Measurements from ENCODE around the gene FYN. TPM values are rescaled to one million over a fixed set of nuclear protein-coding genes. Genes with fewer than 3 reads are reported as not detected.
A peak's percentile ranks its signal among the peaks of the same experiment; 100 is the strongest.
"Not testable (repeated sequence)": the region's sequence is repeated elsewhere in the genome, so short reads cannot be mapped to it uniquely, and the experiment has no call there.

The FYN gene
- total RNA-seq, 2 experiments from 2014 or later, result 201 to 208 TPM

DNA sequence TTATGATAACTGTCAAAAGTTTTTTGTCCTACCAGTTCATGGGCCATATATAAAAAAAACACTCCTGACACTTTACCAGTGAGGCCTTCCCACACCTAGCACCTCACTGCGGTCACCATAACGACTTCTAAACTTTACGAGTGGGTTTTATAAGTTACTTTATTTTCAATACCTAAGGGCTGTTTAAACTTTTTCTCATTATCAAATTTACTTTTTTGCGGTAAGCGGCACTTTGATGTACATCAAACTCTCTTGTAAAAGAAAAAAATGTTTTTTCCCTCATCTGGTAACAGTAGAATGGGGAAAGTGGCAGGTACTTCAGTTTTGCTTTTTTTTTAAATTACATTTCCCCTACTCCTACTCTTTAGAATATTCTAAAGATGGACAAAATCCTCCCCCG is 36.2 kb downstream of the FYN start:
- H3K4me1 Mint-ChIP-seq, result peaks cover 73% of the 10 kb centered on the region
- ChIA-PET POLR2A (interaction anchor here (0.8 to 4.8 kb wide), 8 partner anchors 13 to 84 kb away, joined by 3 to 40 read pairs (median 6); no protein-coding TSS in a partner anchor), CTCF (no interaction called here)
- H3K9me3 Mint-ChIP-seq, result no peaks in the 10 kb centered on the region
- peak overlapping the region; percentile 60 for H3K4me3 Mint-ChIP-seq
- H3K36me3 Mint-ChIP-seq (ENCODE audit: low read depth), result peaks cover 51% of the 10 kb centered on the region
- no peak for DNase-seq
- H3K27me3 Mint-ChIP-seq, result no peaks in the 10 kb centered on the region
- H3K27ac Mint-ChIP-seq, result peak overlapping the region; percentile 72

DNA sequence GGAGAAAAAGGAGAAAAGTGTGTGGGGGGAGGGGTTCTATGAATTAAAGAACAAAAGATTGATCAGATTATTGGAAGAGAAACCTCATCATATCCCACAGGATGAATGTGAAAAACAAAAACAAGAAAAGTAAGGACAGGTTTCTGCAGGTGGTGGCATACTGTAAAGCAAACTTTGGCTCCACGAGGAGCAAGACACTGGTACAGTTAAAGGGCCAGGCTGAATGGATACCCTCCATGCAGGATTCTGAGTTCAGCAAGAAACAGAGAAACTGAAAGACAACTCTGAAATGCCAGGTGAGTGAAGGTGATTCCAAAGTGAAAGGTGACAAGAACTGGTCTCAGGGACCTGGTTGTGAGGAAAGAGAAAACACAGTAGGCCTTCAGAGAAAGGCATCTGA is 37.4 kb downstream of the FYN start:
- no peak for DNase-seq
- Mint-ChIP-seq H3K4me3 (no peak overlapping the region), H3K9me3 (no peaks in the 10 kb centered on the region), H3K27ac (no peak overlapping the region), H3K27me3 (no peaks in the 10 kb centered on the region), H3K36me3 (ENCODE audit: low read depth) (peaks cover 51% of the 10 kb centered on the region), H3K4me1 (peaks cover 76% of the 10 kb centered on the region)
- ChIA-PET POLR2A (no interaction called here), CTCF (no interaction called here)

DNA sequence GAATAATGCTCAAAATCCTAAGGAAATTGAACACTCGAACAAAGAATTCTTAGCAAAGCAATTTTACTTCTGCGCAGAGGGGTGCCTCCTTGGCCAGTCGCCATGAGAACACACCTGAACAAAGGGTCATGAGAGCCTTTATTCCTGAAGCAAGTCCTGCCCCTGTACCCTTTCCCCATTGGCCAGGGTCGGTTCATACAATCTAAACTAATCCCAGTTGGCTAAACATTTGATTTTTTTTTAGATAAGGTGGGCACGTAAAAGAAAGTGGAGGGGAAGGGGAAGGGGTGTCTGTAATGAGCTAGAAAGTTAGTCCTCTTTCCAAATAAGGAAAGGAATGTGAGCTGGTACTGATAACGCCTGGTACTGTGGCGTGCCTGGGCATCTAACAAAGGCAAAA is 37.9 kb downstream of the FYN start:
- DNase-seq, H3K9me3 Mint-ChIP-seq, POLR2A ChIA-PET, H3K4me3 Mint-ChIP-seq, H3K27ac Mint-ChIP-seq, H3K27me3 Mint-ChIP-seq, CTCF ChIA-PET: not testable (repeated sequence)
- Mint-ChIP-seq H3K4me1 (peaks cover 80% of the 10 kb centered on the region), H3K36me3 (ENCODE audit: low read depth) (peaks cover 55% of the 10 kb centered on the region)

DNA sequence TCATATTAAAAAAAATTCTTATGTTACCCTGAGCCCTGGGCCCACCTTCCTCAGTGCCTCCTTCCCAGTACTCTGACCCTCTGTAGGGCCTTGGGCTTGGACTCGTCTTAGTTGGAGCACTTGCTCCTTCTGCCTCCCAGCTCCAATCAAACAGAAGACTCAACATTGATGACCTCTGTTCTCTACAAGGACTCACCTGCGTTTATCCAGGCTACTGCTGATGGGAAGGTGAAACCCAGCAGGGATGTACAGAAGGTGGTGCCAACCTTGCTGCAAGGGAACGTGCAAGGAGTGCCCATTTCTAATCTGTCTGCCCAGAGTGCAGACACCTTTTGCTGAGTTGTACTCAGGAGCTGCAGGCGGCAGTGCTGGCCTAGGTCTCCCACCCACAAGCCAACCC is 38.9 kb downstream of the FYN start:
- Mint-ChIP-seq H3K27me3 (no peaks in the 10 kb centered on the region), H3K27ac (no peak overlapping the region), H3K36me3 (ENCODE audit: low read depth) (peaks cover 53% of the 10 kb centered on the region), H3K4me1 (peaks cover 74% of the 10 kb centered on the region), H3K9me3 (no peaks in the 10 kb centered on the region), H3K4me3 (no peak overlapping the region)
- ChIA-PET POLR2A (interaction anchor here (1.2 to 2.8 kb wide), 3 partner anchors 9 to 30 kb away, joined by 5 to 15 read pairs (median 5); no protein-coding TSS in a partner anchor), CTCF (no interaction called here)
- no peak for DNase-seq

DNA sequence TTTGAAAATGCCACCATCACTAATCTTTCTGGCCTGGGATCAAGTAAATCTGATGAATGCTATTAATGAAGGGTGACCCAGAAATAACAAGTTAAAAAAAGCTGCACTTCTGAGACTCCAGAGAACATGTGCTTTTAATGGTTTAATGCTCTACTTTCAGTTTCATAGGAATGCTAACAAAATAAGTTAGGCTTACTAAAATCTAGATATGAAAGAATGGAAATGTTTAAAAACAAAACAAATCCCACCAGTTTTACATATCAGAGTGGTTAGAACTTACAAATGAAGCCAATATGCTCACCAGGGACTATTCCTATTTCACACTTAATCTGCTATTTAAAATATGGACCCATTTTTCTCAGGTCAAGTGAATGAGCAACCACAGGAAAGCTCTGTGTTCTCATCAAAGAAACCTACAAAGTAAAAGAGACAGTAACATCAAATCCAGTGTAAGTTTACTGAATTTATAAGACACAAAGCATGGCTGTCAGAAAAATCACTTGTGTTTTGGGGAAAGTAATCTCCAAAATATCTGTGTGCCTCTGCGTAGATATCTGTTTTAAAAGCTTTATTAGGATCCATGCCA is 40.3 kb downstream of the FYN start:
- H3K27ac Mint-ChIP-seq, result peak overlapping the region; percentile 50
- no peak for DNase-seq
- POLR2A ChIA-PET, result interaction anchor here (0.8 to 2.8 kb wide), 11 partner anchors 9 to 73 kb away, joined by 3 to 15 read pairs (median 5); partner anchors contain the start of gene FYN
- peaks cover 57% of the 10 kb centered on the region for H3K36me3 Mint-ChIP-seq (ENCODE audit: low read depth)
- CTCF ChIA-PET, result interaction anchor here (0.8 kb wide), 1 partner anchor 8 kb away, joined by 3 read pairs; no protein-coding TSS in a partner anchor
- H3K4me3 Mint-ChIP-seq, result peak overlapping the region; percentile 1
- H3K9me3 Mint-ChIP-seq, result no peaks in the 10 kb centered on the region
- peaks cover 63% of the 10 kb centered on the region for H3K4me1 Mint-ChIP-seq
- no peaks in the 10 kb centered on the region for H3K27me3 Mint-ChIP-seq

DNA sequence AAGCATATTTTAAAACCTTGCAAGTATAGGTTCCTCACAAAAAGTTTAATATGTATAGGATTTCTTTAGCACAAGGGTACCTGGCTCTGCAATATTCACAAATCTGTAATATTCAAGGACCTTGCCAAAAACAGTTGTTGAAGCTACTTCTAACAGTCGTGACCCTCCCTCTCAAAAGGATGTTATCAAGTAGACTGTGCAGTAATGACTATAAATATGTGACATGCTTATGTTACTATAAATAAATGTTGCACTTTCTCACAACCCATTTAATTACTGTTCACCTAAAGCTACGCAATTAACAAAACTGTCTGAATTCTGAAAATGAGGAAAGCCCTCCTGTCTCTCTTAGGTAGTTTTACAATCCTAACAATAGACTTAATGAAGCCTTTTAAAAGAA is 41.8 kb downstream of the FYN start:
- peaks cover 55% of the 10 kb centered on the region for H3K4me1 Mint-ChIP-seq
- no peak overlapping the region for H3K4me3 Mint-ChIP-seq
- no peaks in the 10 kb centered on the region for H3K27me3 Mint-ChIP-seq
- H3K36me3 Mint-ChIP-seq (ENCODE audit: low read depth), result peaks cover 49% of the 10 kb centered on the region
- ChIA-PET POLR2A (interaction anchor here (0.6 kb wide), 1 partner anchor 41 kb away, joined by 3 read pairs; no protein-coding TSS in a partner anchor), CTCF (no interaction called here)
- no peak for DNase-seq
- H3K9me3 Mint-ChIP-seq, result no peaks in the 10 kb centered on the region
- H3K27ac Mint-ChIP-seq, result no peak overlapping the region

DNA sequence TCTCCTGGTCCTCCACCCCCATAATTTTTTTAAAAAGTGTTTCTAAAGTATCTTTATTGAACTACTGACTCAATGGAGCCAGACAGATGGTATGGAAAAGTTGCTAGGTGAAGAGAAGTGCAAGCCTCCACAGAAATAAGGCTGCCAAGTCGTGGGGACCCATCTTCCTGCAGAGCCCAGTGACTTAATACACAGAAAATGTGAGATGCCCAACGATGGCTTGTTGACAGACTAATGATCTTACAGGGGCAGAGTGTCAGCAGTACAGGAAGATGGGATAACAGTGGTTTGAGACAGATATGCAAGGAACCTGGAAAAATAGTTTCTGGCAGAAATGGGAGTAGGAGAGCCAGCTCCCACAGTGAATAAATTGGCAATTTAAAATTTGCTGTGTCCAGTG is 43.3 kb downstream of the FYN start:
- ChIA-PET CTCF (no interaction called here), POLR2A (no interaction called here)
- peaks cover 36% of the 10 kb centered on the region for H3K36me3 Mint-ChIP-seq (ENCODE audit: low read depth)
- H3K9me3 Mint-ChIP-seq, result no peaks in the 10 kb centered on the region
- H3K4me1 Mint-ChIP-seq, result peaks cover 55% of the 10 kb centered on the region
- no peak for DNase-seq
- no peak overlapping the region for H3K4me3 Mint-ChIP-seq
- H3K27me3 Mint-ChIP-seq, result no peaks in the 10 kb centered on the region
- H3K27ac Mint-ChIP-seq, result no peak overlapping the region

DNA sequence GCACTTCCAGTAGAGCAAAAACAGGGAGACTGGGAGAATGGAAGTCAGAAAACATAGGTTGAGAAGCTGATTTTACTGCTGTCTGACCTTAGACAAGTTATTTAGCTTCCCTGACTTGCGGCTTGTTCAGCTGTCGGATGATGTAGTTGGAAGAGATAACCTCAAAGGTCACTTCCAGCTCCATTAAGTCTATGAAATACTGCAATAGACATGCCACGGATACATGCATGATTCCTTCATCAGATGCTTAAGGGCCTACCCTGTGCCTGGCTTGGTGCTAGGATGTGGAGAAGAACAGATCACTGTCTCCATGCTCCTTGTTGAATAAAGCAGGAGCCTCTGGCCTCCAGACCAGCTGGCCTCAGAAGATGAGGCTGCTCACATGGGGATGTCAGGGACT is 43.7 kb downstream of the FYN start:
- ChIA-PET CTCF (no interaction called here), POLR2A (interaction anchor here (1.1 kb wide), 1 partner anchor 22 kb away, joined by 4 read pairs; no protein-coding TSS in a partner anchor)
- peaks cover 33% of the 10 kb centered on the region for H3K36me3 Mint-ChIP-seq (ENCODE audit: low read depth)
- DNase-seq, result no peak
- H3K27me3 Mint-ChIP-seq, result no peaks in the 10 kb centered on the region
- H3K9me3 Mint-ChIP-seq, result no peaks in the 10 kb centered on the region
- H3K4me1 Mint-ChIP-seq, result peaks cover 56% of the 10 kb centered on the region
- no peak overlapping the region for H3K27ac Mint-ChIP-seq
- no peak overlapping the region for H3K4me3 Mint-ChIP-seq

DNA sequence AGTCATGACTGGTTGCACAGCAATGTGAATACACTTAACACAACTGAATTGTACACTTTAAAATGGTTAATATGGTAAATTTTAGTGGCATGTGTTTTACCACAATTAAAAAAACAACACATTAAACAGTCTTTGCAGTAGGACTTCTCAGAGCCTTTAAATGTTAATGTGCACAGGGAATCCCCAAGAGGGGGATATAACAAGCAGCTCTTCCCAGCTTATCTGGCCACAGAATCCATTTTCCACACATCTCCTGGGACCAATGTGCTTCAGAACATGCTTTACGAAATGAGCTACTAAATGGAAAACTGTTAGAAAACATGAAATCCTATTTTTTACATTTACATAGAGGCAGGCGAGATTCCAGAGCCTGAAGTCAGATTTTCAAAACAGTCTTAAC is 44.4 kb downstream of the FYN start:
- Mint-ChIP-seq H3K4me1 (peaks cover 57% of the 10 kb centered on the region), H3K27me3 (no peaks in the 10 kb centered on the region), H3K9me3 (no peaks in the 10 kb centered on the region), H3K27ac (no peak overlapping the region), H3K36me3 (ENCODE audit: low read depth) (peaks cover 26% of the 10 kb centered on the region), H3K4me3 (no peak overlapping the region)
- DNase-seq, result no peak
- POLR2A ChIA-PET, result interaction anchor here (1.1 kb wide), 1 partner anchor 23 kb away, joined by 4 read pairs; no protein-coding TSS in a partner anchor
- CTCF ChIA-PET, result no interaction called here

DNA sequence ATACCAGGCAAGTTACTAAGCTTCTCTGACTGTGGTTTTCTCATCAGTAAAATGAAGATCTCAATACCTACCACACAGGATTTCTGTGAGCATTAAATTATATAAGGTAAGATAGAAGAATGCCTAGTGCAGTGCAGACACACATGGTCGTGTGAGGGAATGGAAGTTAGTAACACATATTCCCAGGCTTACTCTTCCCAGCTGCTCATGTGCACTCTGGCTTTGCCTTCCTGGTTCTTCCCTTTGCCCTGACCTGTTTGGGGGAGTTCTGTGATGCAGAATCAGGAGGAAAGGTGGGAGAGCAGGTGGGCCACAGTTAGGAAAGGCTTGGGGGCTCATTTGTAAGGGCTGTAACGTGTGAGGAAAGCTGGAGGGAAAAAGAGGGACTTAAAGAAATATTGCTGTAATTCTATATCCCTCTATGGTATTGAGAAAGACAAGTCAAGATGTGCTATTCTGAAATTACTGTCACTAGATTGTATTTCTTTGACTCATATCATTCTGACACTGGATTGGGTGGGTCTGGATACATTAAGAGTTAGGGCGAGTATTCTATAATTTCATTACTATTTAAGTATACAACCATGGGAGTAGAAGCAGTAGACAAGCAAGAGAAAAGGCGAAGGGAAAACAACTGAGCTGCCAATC is 47.7 kb downstream of the FYN start:
- H3K27me3 Mint-ChIP-seq, result no peaks in the 10 kb centered on the region
- H3K4me1 Mint-ChIP-seq, result peaks cover 53% of the 10 kb centered on the region
- no peak overlapping the region for H3K4me3 Mint-ChIP-seq
- no peaks in the 10 kb centered on the region for H3K9me3 Mint-ChIP-seq
- H3K27ac Mint-ChIP-seq, result peak overlapping the region; percentile 6
- CTCF ChIA-PET, result interaction anchor here (1.1 to 2.6 kb wide), 7 partner anchors 7 to 115 kb away, joined by 3 to 12 read pairs (median 4); no protein-coding TSS in a partner anchor
- POLR2A ChIA-PET, result interaction anchor here (0.9 to 3.5 kb wide), 15 partner anchors 8 to 103 kb away, joined by 3 to 20 read pairs (median 9); no protein-coding TSS in a partner anchor
- peaks cover 24% of the 10 kb centered on the region for H3K36me3 Mint-ChIP-seq (ENCODE audit: low read depth)
- DNase-seq, result no peak

DNA sequence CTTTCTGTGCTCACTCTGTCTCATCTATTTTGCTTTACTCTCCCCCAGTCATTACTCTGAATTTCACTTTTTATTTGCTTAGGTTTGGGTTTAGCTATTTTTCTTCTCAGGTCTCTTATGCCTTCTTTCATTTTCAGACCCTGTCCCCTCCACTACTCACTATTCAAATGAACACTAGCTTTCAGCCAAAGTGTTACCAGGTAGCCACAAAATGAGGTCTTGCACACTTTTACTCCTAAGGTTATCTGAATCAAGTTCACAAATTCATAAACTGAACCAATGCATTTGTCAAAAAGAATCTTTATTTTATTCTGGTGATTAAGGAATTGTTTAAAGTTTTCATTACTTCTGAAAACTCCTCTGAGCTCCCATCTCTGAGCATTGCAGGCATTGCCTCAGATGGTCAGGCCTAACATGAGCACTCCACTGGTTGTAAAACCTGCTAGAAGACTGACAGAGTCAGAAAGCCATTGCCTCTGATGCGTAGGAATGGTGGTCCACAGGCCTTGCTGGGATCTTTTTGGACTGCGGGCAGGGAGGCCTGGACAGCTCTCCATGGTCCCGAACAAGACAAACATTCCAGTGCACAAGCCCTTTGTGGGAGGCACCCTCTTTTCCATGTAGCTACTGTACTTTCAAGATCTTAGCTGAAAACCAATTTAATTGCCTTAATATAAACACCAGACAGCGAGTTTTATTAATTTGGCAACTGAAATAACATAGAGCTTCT is 48.5 kb downstream of the FYN start:
- Mint-ChIP-seq H3K27ac (peak overlapping the region; percentile 58), H3K4me3 (no peak overlapping the region), H3K36me3 (ENCODE audit: low read depth) (peaks cover 20% of the 10 kb centered on the region), H3K27me3 (no peaks in the 10 kb centered on the region), H3K4me1 (peaks cover 49% of the 10 kb centered on the region), H3K9me3 (no peaks in the 10 kb centered on the region)
- ChIA-PET POLR2A (interaction anchor here (0.8 to 3.5 kb wide), 18 partner anchors 9 to 102 kb away, joined by 3 to 20 read pairs (median 8); no protein-coding TSS in a partner anchor), CTCF (interaction anchor here (1.1 to 2.6 kb wide), 8 partner anchors 8 to 115 kb away, joined by 3 to 12 read pairs (median 5); no protein-coding TSS in a partner anchor)
- DNase-seq, result no peak

DNA sequence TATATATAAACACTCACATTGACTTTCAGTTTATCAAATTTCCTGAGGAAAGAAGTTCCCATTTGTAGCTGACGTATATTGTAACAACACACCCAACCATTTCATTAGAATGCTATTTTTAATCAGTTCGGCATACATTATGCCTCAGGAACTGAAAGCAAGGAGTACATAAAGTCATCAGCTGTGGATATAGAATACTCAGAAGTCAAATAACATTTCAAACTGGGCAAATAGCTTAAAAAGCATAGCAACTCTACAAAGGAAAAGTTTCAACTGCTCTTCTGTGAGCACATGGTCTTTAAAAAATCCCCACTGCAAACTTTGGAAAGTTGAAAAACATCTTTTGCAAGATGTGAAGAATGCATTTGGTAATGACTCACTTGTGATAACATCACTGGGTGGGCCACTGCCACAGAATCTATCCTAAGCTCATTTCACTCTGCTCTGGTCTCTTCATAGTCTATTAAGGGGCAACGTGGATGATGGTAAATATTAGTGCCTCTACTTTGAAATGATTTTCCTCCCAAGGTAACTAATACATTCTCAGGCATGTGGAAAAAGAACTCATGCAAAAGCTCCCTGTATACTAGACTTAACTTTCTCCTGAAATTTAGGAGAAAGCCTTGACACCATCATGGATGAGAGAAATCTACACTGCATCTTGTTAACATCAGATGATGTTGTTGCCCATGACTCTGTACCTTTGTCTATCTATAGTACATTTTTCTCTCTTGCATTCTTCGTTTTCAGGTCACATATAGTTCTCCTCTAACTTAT is 49.2 kb downstream of the FYN start:
- H3K4me1 Mint-ChIP-seq, result peaks cover 52% of the 10 kb centered on the region

More for the DNA sequence above, 49.2 kb downstream of the FYN start:
- peak overlapping the region; percentile 18 for H3K4me3 Mint-ChIP-seq
- peak overlapping the region; percentile 58 for H3K27ac Mint-ChIP-seq
- DNase-seq, result no peak
- ChIA-PET CTCF (interaction anchor here (0.8 to 2.6 kb wide), 11 partner anchors 9 to 169 kb away, joined by 3 to 12 read pairs (median 4); no protein-coding TSS in a partner anchor), POLR2A (interaction anchor here (0.8 to 3.3 kb wide), 15 partner anchors 8 to 65 kb away, joined by 3 to 20 read pairs (median 8); no protein-coding TSS in a partner anchor)
- no peaks in the 10 kb centered on the region for H3K9me3 Mint-ChIP-seq
- H3K27me3 Mint-ChIP-seq, result no peaks in the 10 kb centered on the region
- H3K36me3 Mint-ChIP-seq (ENCODE audit: low read depth), result peaks cover 23% of the 10 kb centered on the region

All from activated CD4-positive, alpha-beta memory T cell treated with anti-CD3 and anti-CD28 coated beads, Interleukin-2, amount 10 ng/mL, durations not matched to agents 7 days and 5 days (primary cell).